Hematopoietic multipotent progenitor cell treated with erythropoietin and hydrocortisone succinate and interleukin-3 and kit ligand, for 4 days (in vitro differentiated cells): Measurements from ENCODE around the gene LMNA.
"Not testable (repeated sequence)": the region's sequence is repeated elsewhere in the genome, so short reads cannot be mapped to it uniquely, and the experiment has no call there.

Experiments used
- DNase-seq: peaks from one replicate; pipeline ENCODE4 v3.0.0-alpha.2; 2015

The LMNA gene

DNA sequence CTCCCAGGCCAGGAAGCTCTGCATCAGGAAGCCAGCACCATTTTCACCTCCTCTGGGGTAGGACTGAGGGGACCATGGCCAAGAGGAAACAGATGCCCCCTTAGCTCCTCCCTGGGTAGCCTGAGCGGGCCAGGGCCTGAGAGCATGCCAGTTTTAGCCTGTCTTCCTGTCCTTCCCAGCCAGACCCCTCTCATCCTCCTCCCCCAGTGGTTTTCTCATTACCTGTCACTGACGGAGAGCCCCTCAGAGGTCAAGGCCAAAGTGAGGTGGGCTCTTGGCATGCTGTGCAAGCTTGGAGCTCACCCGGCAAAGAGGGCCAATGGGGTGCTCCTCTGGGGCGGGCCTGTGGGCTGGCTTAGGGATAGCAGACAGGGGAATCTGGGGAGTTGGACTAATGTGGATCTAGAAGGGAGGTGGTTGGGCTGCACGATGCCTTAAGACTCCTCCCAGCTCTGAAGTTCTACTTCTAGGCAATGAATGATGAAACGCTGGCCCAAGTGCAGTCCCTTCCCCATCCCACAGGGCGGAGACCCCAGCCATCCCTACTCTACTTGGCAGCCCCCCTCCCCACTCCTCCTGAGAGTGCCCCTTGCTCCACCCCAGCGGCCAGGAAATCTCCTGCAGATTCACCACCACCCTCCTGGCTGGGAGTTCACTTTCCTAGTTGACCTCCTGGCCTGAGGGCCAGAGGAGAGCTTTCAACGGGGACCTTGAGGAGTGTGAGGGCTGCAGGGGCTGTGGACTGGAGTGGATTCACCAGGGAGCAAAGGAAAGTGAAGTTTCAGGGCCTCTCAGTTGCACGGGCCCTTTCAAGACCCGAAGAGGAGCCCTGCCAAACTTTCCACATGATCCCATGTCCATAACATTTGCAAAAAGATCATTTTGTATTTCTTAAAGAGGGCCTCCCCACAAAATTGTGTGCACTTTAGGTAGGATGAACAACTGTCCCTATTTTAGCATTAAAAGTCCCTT, 9.4 kb upstream of the LMNA start:
- peak; percentile 47 for DNase-seq

DNA sequence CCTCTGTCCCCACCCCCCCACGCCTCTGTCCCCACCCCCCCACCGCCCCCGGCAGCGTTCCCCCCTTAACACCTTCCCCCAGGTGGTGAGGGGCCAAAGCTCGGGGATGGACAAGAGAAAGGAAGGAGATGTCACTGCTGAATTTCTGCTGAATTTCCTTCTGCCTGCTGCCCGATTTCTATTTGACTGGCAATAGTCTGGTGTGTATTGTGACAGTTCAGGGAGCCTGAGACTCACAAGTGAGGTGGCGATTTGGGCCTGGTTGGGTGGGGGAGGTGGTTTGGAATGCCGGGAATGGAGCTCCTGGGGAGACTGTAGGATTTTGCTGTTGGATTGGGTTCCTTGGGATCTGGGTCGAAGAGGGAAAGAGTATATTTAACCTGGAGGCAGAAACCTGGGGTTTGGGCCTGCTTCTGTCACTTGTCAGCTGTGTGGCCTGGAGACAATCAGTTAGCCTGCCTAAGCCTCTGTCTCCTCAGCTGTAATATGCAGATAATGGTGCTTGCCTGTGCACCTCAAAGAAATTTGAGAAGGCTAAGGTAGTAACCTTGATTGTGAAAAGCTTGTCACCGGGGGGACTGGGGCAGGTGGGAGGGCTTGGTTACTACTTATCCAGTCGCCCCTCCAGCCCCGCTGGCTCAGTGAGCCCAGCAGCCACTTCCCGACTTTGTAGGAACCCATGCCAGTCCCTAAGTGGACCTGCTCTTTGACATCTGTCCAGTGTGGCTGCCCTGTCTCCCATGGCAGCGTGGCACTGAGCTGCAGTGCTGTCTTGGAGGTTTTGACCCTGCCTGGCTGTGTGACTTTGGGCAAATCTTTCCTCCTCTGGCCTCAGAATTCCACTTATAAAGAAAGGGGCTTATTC, 7.7 kb upstream of the LMNA start:
- peak; percentile 69 for DNase-seq

DNA sequence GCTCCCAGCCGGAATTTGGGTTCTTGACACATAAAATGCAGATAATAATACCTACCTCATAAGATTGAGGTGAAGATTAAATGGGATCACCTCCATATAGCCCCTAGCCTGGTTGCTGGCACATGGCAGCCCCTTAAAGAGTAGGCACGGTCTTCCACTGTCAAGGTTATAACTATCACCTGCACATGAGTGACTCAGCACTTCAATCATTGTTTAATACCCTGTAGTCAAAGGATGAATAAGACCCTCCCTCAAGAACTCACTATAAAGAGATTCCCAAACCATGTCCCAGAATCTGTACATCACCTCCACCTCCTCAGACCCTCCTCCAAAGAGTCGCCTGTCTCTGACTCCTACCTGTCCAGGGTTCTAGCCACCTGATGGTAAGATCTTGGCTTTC, 6.5 kb upstream of the LMNA start:
- no peak for DNase-seq

DNA sequence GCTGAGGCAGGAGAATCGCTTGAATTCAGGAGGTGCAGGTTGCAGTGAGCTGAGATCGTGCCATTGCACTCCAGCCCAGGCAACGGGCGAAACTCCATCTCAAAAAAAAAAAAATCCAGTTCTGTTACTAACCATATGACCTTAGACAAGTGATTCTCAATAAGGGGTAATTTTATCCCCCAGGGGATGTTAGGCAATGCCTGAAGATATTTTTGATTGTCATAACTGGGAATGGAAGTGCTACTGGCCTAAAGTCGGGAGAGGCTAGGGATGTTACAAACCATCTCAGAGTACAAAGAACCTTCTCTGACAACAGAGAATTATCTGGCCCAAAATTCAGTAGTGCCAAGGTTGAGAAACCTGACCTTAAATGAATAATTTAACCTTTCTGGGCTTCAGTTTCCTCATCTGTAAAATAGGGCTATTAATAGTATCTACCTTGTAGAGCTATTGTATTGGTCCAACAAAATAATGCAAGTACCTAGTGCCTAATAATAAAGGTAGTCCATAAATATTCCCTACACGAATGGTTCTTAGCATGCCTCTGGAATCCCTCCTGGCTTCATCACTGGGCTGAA, 5.8 kb upstream of the LMNA start:
- no peak for DNase-seq

DNA sequence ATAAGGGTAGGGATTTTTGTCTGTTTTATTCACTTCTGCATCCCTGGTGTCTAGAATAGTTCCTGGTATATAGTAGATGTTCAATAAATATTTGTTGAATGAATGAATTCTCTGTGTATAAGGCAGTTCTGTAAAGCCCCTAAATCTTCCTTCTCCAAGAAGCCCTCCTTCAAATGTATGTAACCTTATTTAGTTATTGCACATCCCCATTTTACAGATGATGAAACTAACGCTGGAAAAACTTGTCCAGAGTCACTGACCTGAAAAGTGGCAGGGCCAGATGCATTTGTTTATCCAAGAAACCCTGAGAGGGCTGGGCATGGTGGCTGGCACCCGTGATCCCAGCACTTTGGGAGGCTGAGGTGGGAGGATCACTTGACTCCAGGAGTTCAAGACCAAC, 4.3 kb upstream of the LMNA start:
- DNase-seq, result no peak

DNA sequence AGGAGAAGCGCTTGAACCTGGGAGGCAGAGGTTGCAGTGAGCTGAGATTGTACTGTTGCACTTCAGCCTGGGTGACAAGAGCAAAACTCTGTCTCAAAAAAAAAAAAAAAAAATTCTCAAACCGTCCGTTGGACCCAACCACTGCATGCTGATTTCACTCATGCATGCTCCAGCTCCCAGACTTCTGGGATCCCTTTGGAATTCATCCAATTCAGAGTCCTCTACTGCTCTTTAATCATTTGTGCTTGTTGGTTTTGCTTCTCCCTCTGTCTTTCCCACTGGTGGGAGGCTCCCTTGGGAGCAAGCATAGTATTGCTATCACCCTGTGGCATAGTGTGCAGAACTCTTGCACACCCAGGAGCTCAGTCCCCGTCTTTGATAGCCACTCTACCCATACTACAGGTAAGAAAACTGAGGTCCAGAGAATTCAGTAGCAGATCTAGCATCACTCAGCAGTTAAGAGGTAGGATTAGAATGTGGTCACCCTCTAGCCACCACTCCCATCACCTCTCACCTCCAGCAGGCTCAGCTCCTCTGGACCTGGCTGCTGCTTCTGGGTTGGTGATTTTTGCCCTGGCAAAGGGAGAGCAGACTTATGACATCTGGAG, 3.1 kb upstream of the LMNA start:
- DNase-seq, result no peak

DNA sequence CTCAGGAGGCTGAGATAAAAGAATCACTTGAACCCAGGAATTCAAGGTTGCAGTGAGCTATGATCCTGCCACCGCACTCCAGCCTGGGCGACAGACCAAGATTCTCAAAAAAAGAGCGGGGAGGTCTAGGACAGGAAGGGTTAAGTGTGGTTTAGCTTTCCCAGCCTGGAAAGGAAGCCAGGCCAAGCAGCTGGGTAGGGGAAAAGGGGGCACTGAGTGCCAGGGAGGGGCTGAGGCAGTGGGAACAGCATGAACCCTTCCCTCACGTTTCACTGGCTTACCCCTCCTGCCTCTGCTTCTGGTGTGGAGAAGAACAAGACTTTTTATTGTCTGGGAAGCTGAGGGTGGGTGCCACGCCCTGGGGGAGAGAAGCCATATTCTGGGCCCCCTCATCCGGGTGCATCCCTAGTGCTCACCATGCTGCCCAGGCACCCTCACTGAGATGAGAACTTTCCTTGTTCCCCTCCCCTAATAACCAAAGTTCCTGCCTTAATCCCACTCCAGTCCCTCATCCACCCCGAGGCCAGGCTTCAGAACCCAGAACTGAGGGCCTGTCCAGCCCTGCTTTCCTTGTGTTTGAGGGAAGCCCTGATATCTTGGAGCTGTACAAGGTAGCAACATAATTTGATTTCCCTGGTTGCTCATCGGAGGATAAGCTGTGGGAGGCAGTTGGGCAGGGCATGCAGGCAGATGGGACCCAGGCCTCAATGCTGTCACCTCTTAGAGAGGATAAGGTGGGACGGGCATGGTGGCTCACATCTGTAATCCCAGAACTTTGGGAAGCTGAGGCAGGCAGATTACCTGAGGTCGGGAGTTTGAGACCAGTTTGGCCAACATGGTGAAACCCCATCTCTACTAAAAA, 2.0 kb upstream of the LMNA start:
- no peak for DNase-seq

DNA sequence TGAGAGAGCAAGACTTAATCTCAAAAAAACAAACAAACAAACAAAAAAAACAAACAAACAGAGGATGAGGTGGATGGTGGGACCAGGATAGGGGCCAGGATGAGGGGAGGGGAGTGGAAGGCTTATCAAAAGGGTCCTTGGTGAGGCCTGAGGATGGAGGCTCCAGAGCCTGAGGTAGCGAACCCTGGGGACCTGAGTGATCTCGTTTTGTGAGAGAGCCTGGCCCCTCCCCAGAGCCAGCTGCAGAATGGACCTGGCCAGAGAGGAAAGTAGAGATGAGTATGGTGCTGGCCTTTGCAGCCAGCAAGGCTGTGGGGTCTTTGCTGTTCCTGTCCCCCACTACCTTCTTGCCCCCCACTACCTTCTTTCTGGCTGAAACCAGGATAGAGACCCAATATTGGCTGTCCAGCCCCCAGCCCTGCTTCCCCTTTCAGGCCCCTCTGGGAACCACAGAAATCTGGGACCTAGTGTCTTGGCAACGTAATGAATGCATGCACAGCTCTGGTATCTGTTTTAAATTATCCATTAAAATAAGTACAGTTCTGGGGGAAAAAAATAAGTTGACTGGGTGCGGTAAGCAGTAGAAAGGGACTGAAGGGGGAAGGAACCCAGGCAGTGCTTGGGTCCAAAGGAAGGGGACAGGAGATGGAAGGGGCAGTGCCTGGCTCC, 1.1 kb upstream of the LMNA start:
- DNase-seq, result no peak

DNA sequence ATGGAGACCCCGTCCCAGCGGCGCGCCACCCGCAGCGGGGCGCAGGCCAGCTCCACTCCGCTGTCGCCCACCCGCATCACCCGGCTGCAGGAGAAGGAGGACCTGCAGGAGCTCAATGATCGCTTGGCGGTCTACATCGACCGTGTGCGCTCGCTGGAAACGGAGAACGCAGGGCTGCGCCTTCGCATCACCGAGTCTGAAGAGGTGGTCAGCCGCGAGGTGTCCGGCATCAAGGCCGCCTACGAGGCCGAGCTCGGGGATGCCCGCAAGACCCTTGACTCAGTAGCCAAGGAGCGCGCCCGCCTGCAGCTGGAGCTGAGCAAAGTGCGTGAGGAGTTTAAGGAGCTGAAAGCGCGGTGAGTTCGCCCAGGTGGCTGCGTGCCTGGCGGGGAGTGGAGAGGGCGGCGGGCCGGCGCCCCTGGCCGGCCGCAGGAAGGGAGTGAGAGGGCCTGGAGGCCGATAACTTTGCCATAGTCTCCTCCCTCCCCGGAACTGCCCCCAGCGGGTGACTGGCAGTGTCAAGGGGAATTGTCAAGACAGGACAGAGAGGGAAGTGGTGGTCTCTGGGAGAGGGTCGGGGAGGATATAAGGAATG, 505 bp downstream of the LMNA start:
- peak; percentile 70 for DNase-seq

DNA sequence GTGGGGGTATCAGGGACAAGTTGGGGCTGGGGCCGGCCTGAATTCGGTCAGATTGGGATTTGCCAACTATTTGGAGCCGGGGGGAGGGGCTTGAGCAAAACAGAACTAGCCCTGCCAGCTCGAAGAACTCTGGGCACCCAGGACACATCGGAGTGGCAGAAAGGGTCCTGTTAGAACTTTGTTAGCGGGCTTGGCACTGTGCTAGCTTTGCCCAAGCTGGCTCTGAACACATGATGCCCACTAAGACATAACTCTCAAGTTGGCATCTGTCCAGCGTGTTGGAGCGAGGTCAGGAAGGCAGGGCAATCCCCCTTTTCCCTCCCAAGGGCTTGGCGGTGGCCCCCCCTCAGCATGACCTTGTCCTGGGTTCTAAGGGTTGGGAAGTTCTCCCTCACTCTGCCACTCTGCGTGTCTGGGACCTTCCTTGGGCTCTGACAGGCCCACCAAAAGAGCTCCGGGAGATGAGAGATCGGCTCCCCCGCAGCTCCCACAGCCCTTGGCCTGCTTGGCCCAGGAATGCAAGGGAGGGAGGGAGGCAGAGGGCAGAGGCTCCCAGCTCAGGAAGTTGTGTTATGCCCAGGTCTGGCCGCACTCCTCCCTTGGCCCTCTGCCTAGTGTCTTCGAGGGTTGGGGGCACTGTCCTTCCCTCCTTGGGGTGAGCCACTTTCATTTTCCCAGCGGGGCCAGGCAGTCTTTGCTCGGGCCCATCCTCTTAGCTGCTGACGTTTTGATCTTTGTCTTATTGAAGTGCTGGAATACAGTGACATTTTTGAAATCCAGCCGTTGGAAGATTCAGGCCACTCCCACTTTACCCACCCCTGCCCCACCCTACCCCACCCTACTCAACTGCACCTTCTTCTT, 1.2 kb downstream of the LMNA start:
- DNase-seq, result peak; percentile 71

DNA sequence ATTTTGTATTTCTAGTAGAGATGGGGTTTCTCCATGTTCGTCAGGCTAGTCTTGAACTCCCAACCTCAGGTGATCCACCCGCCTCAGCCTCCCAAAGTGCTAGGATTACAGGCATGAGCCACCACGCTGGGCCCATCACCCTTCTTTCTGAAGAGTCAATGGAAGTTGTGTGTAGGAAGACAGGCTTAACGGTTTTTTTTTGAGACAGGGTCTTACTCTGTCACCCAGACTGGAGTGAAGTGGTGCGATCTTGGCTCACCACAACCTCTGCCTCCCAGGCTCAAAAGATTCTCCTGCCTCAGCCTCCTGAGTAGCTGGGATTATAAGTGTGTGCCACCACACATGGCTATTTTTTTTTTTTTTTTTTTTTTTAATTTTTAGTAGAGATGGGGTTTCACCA, 2.2 kb downstream of the LMNA start:
- DNase-seq, result not testable (repeated sequence)

DNA sequence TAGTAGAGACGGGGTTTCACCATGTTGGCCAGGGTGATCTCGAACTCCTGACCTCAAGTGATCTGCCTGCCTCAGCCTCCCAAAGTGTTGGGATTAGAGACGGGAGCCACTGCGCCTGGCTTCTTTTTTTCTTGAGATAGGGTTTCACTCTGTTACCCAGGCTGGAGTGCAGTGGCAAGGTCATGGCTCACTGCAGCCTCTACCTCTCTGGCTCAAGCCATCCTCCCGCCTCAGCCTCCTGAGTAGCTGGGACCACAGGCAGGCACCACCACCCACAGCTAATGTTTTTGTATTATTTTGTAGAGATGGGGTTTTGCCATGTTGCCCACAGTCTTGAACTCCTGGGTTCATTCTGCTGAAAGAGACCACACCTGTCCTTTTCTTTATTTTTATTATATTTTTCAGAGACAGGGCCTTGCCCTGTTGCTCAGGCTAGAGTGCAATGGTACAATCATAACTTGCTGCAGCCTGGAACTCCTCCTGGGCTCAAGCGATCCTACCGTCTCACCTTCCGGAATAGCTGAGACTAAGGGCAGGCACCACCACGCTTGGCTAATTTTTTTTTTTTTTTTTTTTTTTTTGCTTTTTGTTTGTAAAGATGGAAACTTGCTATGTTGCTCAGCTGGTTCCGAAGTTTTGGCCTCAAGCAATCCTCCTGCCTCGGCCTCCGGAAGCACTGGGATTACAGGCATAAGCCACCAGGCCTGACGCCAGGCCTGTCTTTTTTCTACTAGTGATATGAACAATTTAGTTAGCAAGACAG, 3.1 kb downstream of the LMNA start:
- no peak for DNase-seq

DNA sequence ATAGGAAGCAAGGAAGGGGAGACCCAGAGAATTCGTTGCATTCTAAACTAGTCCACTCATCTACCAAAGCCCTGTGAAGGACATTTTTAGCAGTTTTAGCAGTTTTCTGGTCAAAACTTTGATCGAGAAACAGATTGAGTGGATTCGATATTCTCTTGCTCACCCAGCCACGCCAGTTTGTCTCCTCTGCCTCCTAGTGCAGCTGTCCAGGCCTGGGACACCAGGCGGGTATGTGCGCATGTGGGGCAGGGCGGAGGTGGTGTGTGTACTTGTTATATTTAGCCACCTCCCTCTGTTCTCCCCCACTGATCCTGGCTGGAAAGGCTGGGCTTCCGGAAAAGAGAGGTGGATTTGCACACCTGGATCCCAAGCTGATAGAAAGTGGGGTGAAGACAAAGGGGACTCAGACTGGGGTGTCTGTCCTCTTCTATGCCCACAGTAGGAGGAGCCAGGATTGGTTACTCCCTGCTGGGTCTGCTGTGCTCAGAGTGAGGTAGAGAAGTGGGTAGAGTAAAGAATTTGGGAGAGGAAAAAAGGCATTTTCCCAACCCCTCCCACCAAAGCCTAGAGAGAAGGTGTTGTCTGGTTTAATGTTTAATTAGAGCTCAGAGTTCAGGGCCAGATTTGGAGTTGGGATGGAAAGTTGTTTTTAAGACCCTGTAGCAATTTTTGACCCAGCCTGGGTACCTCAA, 3.8 kb downstream of the LMNA start:
- no peak for DNase-seq

DNA sequence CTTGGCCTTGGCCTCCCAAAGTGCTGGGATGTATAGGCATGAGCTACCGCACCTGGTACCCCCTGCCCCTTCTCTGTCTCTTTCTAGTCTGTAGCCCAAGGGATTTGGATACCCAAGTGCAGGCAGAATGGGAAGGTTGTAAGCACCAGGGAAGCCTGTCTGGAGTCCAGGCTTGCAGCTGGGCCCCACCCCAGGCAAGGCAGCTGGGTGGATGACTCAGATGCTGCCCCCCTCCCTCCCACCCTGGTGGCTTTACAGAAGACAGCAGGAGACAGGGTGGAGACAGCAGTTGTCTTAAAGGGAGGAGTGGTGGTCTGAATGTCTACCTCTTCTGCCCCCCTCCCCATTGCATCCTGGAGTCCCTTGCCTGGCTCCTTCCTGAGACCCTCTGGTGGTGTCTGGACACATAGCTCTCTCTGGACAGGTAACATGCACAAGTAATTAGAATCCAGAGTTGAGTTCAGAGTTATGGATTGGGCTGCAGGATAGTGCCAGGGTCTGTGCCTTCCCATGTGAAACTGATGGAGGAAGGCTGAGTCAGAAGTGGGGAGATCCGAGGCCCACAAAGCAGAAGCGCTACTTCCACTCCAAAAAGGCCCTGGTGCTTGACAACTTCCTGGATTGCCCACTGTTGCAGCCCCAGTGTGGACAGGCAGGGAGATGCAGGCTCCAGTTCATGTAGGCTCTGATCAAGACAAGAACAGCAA, 5.1 kb downstream of the LMNA start:
- peak; percentile 75 for DNase-seq

DNA sequence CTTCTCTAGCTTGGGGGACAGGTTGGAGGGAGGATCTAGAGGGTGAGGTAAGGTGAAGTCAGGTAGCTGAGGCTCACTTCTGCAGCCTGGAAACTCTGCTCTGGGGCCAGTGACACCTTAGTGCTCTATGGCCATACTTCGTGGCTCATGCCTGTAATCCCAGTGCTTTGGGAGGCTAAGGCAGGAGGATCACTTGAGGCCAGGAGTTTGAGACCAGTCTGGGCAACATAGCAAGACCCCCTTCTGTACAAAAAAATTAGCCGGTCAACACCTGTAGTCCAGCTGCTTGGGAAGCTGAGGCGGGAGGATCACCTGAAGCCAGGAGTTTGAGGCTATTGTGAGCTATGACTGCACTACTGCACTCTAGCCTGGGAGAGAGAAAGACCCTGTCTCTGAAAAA, 5.8 kb downstream of the LMNA start:
- DNase-seq, result no peak

DNA sequence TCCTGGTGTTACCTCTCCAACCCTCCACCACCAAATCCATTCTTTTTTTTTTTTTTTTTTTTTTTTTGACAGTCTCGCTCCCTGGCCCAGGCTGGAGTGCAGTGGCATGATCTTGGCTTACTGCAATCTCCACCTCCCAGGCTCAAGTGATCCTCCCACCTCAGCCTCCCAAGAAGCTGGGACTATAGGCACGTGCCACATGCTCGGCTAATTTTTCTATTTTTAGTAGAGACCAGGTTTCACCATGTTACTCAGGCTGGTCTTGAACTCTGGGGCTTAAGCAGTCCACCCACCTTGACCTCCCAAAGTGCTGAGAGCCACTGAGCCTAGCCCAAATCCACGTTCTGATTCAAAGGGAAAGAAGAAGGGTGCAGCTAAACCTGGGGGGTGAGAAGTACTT, 6.5 kb downstream of the LMNA start:
- not testable (repeated sequence) for DNase-seq

DNA sequence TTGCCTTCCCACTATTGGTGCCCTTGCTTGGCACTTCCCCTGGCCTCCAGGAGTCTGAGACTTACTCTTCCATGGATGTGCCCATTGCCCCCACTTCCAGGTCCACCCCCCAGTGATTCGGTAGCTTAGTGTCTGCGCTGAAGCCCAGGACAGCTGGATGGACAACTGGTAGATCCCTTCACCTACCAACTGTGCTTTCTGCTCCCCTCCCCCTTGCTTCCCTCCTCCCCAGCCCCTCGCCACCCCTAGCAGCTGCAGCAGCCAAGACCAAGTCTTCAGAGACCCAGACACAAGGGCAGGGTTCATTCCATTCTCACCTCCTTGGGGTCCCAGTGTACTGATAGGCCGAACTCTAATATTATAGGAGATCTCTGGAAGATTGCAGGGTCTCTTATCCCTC, 6.9 kb downstream of the LMNA start:
- no peak for DNase-seq

DNA sequence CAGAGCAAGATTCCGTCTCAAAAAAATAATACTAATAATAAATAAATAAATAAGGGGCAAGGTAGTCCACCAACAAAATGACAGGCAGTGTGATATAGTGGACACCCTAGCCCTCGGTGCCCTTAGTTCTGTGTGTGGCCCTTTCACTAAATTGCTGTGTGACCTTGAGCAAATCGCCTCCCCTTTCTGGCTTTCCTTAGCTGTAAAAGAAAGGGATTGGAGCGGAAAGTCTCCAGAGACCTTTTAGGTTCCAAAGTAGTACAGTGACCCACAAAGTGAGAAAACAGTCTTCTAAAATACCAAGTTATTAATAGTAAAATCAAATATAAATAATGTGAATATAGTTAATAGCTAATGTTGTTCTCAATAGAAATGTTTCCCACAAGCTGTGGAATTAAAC, 7.6 kb downstream of the LMNA start:
- no peak for DNase-seq
